ENCODE data around the gene TPD52L2.
"Not testable (repeated sequence)": the region's sequence is repeated elsewhere in the genome, so short reads cannot be mapped to it uniquely, and the experiment has no call there.

Gene TPD52L2

GRCh38 chr20:63857764-63858392 lies 7.2 kb upstream of the TPD52L2 start:
- no peak for DNase-seq

GRCh38 chr20:63858393-63859165 lies 6.5 kb upstream of the TPD52L2 start:
- no peak for DNase-seq

- no peak for DNase-seq
These were observed 5.8 kb upstream of the TPD52L2 start for GRCh38 chr20:63859166-63859699.

GRCh38 chr20:63860325-63861051 lies 4.6 kb upstream of the TPD52L2 start:
- DNase-seq, result no peak

- DNase-seq, result no peak
These were observed 3.6 kb upstream of the TPD52L2 start, which contains the start of gene ABHD16B for GRCh38 chr20:63861365-63861934. ABHD16B (plus strand) TSS chr20:63861498; CDS start chr20:63861541, 43 bp downstream.

- DNase-seq, result no peak
These were observed 2.8 kb upstream of the TPD52L2 start for GRCh38 chr20:63861981-63862901.

- no peak for DNase-seq
These were observed 1.9 kb upstream of the TPD52L2 start for GRCh38 chr20:63863021-63863797.

- peak; percentile 90 for DNase-seq
These were observed 1.1 kb upstream of the TPD52L2 start for GRCh38 chr20:63863798-63864544.

GRCh38 chr20:63864545-63864977 lies 509 bp upstream of the TPD52L2 start:
- DNase-seq, result no peak

- DNase-seq, result not testable (repeated sequence)
These were observed 2.0 kb downstream of the TPD52L2 start for GRCh38 chr20:63867042-63867441.

GRCh38 chr20:63868264-63868663 lies 3.2 kb downstream of the TPD52L2 start:
- no peak for DNase-seq

GRCh38 chr20:63873477-63873971 lies 8.5 kb downstream of the TPD52L2 start:
- peak; percentile 87 for DNase-seq

- not testable (repeated sequence) for DNase-seq
These were observed 9.2 kb downstream of the TPD52L2 start for GRCh38 chr20:63874241-63874640.

- no peak for DNase-seq
These were observed 11.5 kb downstream of the TPD52L2 start for GRCh38 chr20:63876489-63877036.

GRCh38 chr20:63877755-63878470 lies 12.8 kb downstream of the TPD52L2 start:
- no peak for DNase-seq

- DNase-seq, result no peak
These were observed 14.0 kb downstream of the TPD52L2 start for GRCh38 chr20:63878899-63879663.

GRCh38 chr20:63880901-63881300 lies 15.8 kb downstream of the TPD52L2 start:
- DNase-seq, result not testable (repeated sequence)

All from activated CD4-positive, alpha-beta T cell treated with anti-CD3 and anti-CD28 coated beads, Interleukin-10, Interleukin-2, amounts not matched to agents 100 ng/mL and 50 ng/mL, durations not matched to agents 16 hours and 8 hours (primary cell).